HL-60 (cell line): Measurements from ENCODE around the gene POM121.
"Not testable (repeated sequence)": the region's sequence is repeated elsewhere in the genome, so short reads cannot be mapped to it uniquely, and the experiment has no call there.

Experiments
- CTCF ChIP-seq: IDR thresholded peaks from one replicate; pipeline ENCODE4 v1.5.1; 2011; ENCODE audit warnings: low read length, control low read depth, inconsistent platforms; ENCODE audit not compliant: insufficient read depth
- GABPA ChIP-seq: IDR thresholded peaks from 2 replicates; pipeline ENCODE4 v1.6.1; 2012; ENCODE audit warnings: low read depth
- POLR2AphosphoS5 ChIP-seq: IDR thresholded peaks from 2 replicates; pipeline ENCODE4 v1.6.1; 2012; ENCODE audit warnings: low read depth
- REST ChIP-seq: IDR thresholded peaks from 2 replicates; pipeline ENCODE4 v1.6.1; 2012; ENCODE audit warnings: low read depth; ENCODE audit not compliant: insufficient replicate concordance
- SPI1 ChIP-seq: IDR thresholded peaks from 2 replicates; pipeline ENCODE4 v1.6.1; 2012; ENCODE audit warnings: low read depth, mild to moderate bottlenecking, borderline replicate concordance

- TF ChIP-seq POLR2AphosphoS5, CTCF, REST, GABPA, SPI1: not testable (repeated sequence)
Measured at GRCh38 chr7:72966892-72967291, 42.0 kb downstream of the POM121 start.
